RWPE2 (cell line): ENCODE results near the gene CIB1.

ENCODE experiments used
- ATAC-seq: fragments of 200-7000 bp; cut with Tn5 transposase; 3 replicates; pipeline ENCODE4 v1.9.1; 2021; ENCODE audit warnings: low read depth
- DNase-seq: peaks from one replicate; pipeline ENCODE4 v3.0.0-alpha.2; 2020; ENCODE audit warnings: low spot score
- H3K27ac ChIP-seq: fragments of 450-650 bp; 2 replicates; pipeline ENCODE4 v1.5.1; 2017; ENCODE audit warnings: mild to moderate bottlenecking; ENCODE audit not compliant: poor library complexity, severe bottlenecking
- H3K27me3 ChIP-seq: fragments of 250-450 bp; sonication (Bioruptor Pico); 2 replicates; pipeline ENCODE4 v1.5.1; 2021; ENCODE audit warnings: mild to moderate bottlenecking, moderate library complexity; ENCODE audit not compliant: insufficient read depth, poor library complexity, severe bottlenecking
- H3K36me3 ChIP-seq: fragments of 250-450 bp; sonication (Bioruptor Pico); 2 replicates; pipeline ENCODE4 v1.5.1; 2020; ENCODE audit warnings: low read depth, mild to moderate bottlenecking, moderate library complexity
- H3K4me1 ChIP-seq: fragments of 250-450 bp; sonication (Bioruptor Pico); 2 replicates; pipeline ENCODE4 v1.5.1; 2021; ENCODE audit warnings: mild to moderate bottlenecking, moderate library complexity; ENCODE audit not compliant: insufficient read depth, poor library complexity, severe bottlenecking
- H3K4me3 ChIP-seq: fragments of 250-450 bp; sonication (Bioruptor Pico); 2 replicates; pipeline ENCODE4 v1.5.1; 2021; ENCODE audit warnings: mild to moderate bottlenecking, moderate library complexity; ENCODE audit not compliant: severe bottlenecking
- H3K9me3 ChIP-seq: fragments of 250-450 bp; sonication (Bioruptor Pico); 2 replicates; pipeline ENCODE4 v1.5.1; 2021; ENCODE audit warnings: mild to moderate bottlenecking, moderate library complexity; ENCODE audit not compliant: severe bottlenecking
- CTCF ChIP-seq: fragments of 450-650 bp; IDR thresholded peaks from one replicate; pipeline ENCODE4 v1.5.1; 2017; ENCODE audit warnings: mild to moderate bottlenecking, moderate library complexity; ENCODE audit not compliant: poor library complexity, severe bottlenecking

CIB1 gene

GRCh38 chr15:90209591-90209990, 24.1 kb downstream of the CIB1 start:
- Histone ChIP-seq H3K27me3 (no peaks in the 10 kb centered on the region), H3K4me3 (no peak overlapping the region), H3K27ac (peak overlapping the region; percentile 98), H3K4me1 (peaks cover 66% of the 10 kb centered on the region), H3K36me3 (peaks cover 91% of the 10 kb centered on the region), H3K9me3 (no peaks in the 10 kb centered on the region)
- ATAC-seq (no peak), DNase-seq (no peak)
- no peak for TF ChIP-seq CTCF

GRCh38 chr15:90208356-90208755, 25.4 kb downstream of the CIB1 start:
- ATAC-seq (no peak), DNase-seq (no peak)
- Histone ChIP-seq H3K9me3 (no peaks in the 10 kb centered on the region), H3K4me1 (peaks cover 71% of the 10 kb centered on the region), H3K36me3 (peaks cover 91% of the 10 kb centered on the region), H3K27me3 (no peaks in the 10 kb centered on the region), H3K27ac (peak overlapping the region; percentile 98), H3K4me3 (no peak overlapping the region)
- TF ChIP-seq CTCF = no peak

GRCh38 chr15:90207252-90207651, 26.5 kb downstream of the CIB1 start:
- peak overlapping the region; percentile 98 for H3K27ac ChIP-seq
- H3K4me1 ChIP-seq = peaks cover 69% of the 10 kb centered on the region
- H3K27me3 ChIP-seq = no peaks in the 10 kb centered on the region
- no peak for DNase-seq
- TF ChIP-seq CTCF = no peak
- no peak for ATAC-seq
- H3K9me3 ChIP-seq = no peaks in the 10 kb centered on the region
- H3K4me3 ChIP-seq = no peak overlapping the region
- peaks cover 91% of the 10 kb centered on the region for H3K36me3 ChIP-seq

GRCh38 chr15:90205886-90206285, 27.9 kb downstream of the CIB1 start:
- peak overlapping the region; percentile 98 for H3K27ac ChIP-seq

More at GRCh38 chr15:90205886-90206285, 27.9 kb downstream of the CIB1 start:
- peaks cover 56% of the 10 kb centered on the region for H3K4me1 ChIP-seq
- H3K27me3 ChIP-seq = no peaks in the 10 kb centered on the region
- no peak overlapping the region for H3K4me3 ChIP-seq
- DNase-seq (no peak), ATAC-seq (no peak)
- no peaks in the 10 kb centered on the region for H3K9me3 ChIP-seq
- peaks cover 93% of the 10 kb centered on the region for H3K36me3 ChIP-seq
- TF ChIP-seq CTCF = no peak
